Measurements from ENCODE around the gene TBC1D21.

DNA sequence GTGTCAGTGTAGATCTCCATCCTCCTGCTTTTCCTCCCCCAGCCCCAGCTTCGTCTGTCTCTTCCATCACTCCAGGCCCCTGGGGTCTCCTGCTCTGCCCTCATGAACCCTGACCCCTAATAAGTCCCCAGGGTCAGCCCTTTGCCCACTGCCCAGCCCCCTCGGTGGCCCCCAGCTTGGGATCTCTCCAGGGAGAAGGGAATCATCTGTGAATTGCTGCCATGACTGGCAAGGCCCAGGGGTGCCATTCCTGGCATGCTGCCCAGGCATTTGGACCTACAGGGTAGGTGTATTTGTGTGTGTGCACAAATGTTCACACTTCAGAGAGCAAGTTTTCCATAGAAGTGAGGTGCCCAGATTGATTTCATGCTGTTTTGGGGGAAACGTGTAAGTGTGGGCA, 5.9 kb upstream of the TBC1D21 start:
- TF ChIP-seq, protein P1, sequence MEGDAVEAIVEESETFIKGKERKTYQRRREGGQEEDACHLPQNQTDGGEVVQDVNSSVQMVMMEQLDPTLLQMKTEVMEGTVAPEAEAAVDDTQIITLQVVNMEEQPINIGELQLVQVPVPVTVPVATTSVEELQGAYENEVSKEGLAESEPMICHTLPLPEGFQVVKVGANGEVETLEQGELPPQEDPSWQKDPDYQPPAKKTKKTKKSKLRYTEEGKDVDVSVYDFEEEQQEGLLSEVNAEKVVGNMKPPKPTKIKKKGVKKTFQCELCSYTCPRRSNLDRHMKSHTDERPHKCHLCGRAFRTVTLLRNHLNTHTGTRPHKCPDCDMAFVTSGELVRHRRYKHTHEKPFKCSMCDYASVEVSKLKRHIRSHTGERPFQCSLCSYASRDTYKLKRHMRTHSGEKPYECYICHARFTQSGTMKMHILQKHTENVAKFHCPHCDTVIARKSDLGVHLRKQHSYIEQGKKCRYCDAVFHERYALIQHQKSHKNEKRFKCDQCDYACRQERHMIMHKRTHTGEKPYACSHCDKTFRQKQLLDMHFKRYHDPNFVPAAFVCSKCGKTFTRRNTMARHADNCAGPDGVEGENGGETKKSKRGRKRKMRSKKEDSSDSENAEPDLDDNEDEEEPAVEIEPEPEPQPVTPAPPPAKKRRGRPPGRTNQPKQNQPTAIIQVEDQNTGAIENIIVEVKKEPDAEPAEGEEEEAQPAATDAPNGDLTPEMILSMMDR (IDR thresholded peaks at IDR 0.05 in 4 of 5, conservative IDR thresholded peaks at IDR 0.05 in 1 of 5): no peak
- TF ChIP-seq POLR2A (IDR thresholded peaks at IDR 0.05): no peak

Measured in gastrocnemius medialis (tissue), 4 donors.